Activated naive CD8-positive, alpha-beta T cell treated with anti-CD3 and anti-CD28 coated beads, Interleukin-2, amount 10 ng/mL, durations not matched to agents 7 days and 5 days (primary cell): ENCODE measurements around the gene KNSTRN. TPM values are rescaled to one million over a fixed set of nuclear protein-coding genes. Genes with fewer than 3 reads are reported as not detected.

Source experiments
- ATAC-seq: fragments of 150-1000 bp; cut with Tn5 transposase; one replicate; pipeline ENCODE4 v1.10.0; 2021; ENCODE audit warnings: low read depth, moderate library complexity
- POLR2A ChIA-PET: fragments of 350-600 bp; sonication (Branson Sonifier 250); formaldehyde crosslinking; loops from one replicate; lab custom pipeline; 2021; ENCODE audit warnings: antibody characterized with exemption; lab: Charles Lee
- DNase-seq: peaks from one replicate; pipeline ENCODE4 v3.0.0; 2021
- H3K27ac Mint-ChIP-seq: one replicate; pipeline ENCODE4 v1.8.0; 2022; ENCODE audit warnings: mild to moderate bottlenecking, mixed read lengths
- H3K27me3 Mint-ChIP-seq: one replicate; pipeline ENCODE4 v1.8.0; 2022; ENCODE audit warnings: mild to moderate bottlenecking, moderate library complexity, mixed read lengths
- H3K36me3 Mint-ChIP-seq: one replicate; pipeline ENCODE4 v1.8.0; 2021; ENCODE audit warnings: mild to moderate bottlenecking, mixed read lengths
- H3K4me1 Mint-ChIP-seq: one replicate; pipeline ENCODE4 v1.8.0; 2021; ENCODE audit warnings: mixed read lengths
- H3K4me3 Mint-ChIP-seq: one replicate; pipeline ENCODE4 v1.8.0; 2022; ENCODE audit warnings: mild to moderate bottlenecking, moderate library complexity, mixed read lengths
- H3K9me3 Mint-ChIP-seq: one replicate; pipeline ENCODE4 v1.8.0; 2021; ENCODE audit warnings: mixed read lengths
- total RNA-seq, 2 experiments: library from RNA; stranded (reverse); gene quantifications; one replicate each; pipeline ENCODE4 v1.2.3, GENCODE V29; 2021

KNSTRN gene
- total RNA-seq, 2 experiments from 2014 or later: 47.0 to 49.5 TPM

DNA sequence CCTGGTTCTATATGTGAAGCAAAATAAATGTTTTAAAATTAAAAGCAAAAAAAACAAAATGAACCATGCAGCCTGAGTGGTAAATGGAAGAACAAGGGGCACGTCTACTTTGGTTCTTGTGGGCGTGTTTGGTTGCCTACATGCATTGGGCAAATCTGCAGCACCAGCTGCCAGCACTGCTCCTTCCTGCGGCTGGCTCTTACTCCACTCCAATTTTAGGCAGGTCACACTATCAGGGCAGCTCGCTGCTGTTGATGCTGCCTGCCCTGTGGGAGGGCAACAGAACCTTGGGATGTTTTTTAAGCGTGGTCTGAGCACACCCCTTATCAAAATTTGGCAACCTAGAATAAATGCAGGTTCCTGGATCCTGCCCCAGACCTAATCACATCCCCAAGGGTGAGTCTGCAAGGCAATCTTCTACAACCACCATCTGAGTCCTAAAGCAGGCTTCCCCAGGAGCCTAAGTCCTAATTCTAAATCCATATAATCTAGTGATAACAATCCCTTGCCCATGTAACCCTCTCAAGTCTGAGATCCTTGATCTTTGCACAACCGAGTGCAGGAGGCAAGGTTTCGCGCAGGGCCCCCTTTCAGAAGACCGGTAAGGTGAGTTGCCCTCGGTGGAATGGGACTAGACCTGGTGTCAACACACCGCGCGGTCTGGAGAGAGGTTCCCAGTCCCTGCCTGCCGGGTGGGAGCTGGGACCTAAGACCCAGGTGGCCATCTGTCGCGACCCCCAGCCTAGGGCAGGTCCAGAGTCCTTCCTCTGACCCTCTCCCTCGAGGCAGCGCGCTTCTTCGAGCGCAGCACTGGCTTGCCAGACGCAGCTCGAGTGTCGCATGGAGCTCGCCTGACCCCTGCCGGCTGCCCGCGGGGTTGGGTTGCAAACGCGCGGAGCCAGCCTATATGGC lies 39.0 kb downstream of the KNSTRN start:
- Mint-ChIP-seq H3K9me3 (no peaks in the 10 kb centered on the region), H3K27ac (no peak overlapping the region), H3K4me3 (peak overlapping the region; percentile 10), H3K27me3 (no peaks in the 10 kb centered on the region), H3K4me1 (peaks cover 4% of the 10 kb centered on the region), H3K36me3 (peaks cover 2% of the 10 kb centered on the region)
- ATAC-seq (peak; percentile 97), DNase-seq (peak; percentile 91)
- POLR2A ChIA-PET: interaction anchor here (0.7 to 4.0 kb wide), 5 partner anchors 16 to 138 kb away, joined by 3 to 22 read pairs (median 4); partner anchors contain the start of genes ANKRD63 and IVD

DNA sequence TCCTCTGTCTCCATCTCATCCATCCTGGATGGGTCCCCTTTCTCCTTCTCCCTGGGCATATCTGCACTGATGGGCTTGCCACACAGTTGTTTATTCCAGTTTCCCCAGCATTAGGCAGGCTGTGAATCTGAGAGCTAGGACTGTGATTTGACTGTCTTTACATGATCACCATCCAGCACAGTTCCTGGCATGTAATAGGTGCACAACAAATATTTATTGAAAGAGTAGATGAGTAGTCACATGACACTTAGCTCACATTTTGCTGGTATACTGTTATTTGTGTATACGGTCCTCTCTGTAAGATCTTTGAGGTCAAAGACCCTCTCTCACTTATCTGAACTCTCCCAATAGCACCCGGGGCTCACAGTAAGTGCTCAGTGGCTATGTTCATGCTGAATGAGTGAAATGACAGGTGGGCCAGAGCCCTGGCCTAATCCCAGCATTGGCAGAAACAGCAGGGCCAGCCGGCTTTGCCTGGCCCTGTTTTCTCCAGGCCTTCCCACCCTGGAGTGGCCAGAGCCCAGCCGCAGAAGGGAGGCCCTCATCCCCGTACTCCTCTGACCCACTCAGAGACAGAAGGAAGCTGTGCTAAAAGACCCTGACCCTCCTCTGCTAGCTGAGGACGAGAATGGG lies 42.1 kb downstream of the KNSTRN start:
- DNase-seq (no peak), ATAC-seq (no peak)
- peaks cover 4% of the 10 kb centered on the region for H3K4me1 Mint-ChIP-seq
- peaks cover 1% of the 10 kb centered on the region for H3K36me3 Mint-ChIP-seq
- H3K27ac Mint-ChIP-seq: no peak overlapping the region
- POLR2A ChIA-PET: no interaction called here
- H3K27me3 Mint-ChIP-seq: no peaks in the 10 kb centered on the region
- no peak overlapping the region for H3K4me3 Mint-ChIP-seq
- no peaks in the 10 kb centered on the region for H3K9me3 Mint-ChIP-seq

DNA sequence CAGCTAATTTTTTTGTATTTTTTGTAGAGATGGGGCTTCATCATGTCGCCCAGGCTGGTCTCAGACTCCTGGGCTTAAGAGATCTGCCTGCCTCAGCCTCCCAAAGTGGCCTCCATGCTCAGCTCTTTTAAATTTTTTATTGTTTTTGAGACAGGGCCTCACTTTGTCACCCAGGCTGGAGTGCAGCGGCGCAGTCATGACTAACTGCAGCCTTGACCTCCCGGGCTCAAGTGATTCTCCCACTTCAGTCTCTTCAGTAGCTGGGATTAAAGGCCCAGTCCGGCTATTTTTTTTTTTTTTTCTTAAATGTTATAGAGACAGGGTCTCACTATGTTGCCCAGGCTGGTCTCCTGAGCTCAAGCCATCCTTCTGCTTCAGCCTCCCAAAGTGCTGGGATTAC lies 43.2 kb downstream of the KNSTRN start:
- Mint-ChIP-seq H3K27me3 (no peaks in the 10 kb centered on the region), H3K36me3 (peaks cover 1% of the 10 kb centered on the region), H3K4me1 (peaks cover 4% of the 10 kb centered on the region), H3K9me3 (no peaks in the 10 kb centered on the region), H3K27ac (no peak overlapping the region), H3K4me3 (no peak overlapping the region)
- no peak for DNase-seq
- POLR2A ChIA-PET: interaction anchor here (0.6 kb wide), 1 partner anchor 81 kb away, joined by 3 read pairs; no protein-coding TSS in a partner anchor
- ATAC-seq: no peak

DNA sequence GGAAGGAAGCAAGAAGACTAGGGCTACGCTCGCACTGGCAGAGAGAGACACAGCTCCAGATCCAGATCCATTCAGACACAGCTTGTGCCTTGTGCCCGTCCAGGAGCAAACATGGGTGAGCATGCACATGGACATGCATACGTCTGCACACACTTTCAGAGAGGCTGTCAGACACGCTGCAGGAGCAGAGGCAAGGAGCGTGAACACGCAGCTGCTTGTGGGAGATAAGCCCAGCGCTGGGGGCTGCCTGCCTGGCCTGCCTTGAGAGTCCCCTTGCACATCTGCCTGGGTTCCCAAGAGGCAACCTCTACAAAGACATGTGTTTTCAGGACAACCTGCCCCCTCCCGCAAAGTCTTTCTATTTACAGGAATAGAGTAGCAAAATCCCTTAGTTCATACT lies 44.7 kb downstream of the KNSTRN start:
- POLR2A ChIA-PET: no interaction called here
- Mint-ChIP-seq H3K36me3 (peaks cover 1% of the 10 kb centered on the region), H3K9me3 (no peaks in the 10 kb centered on the region), H3K27ac (no peak overlapping the region), H3K4me3 (no peak overlapping the region), H3K27me3 (no peaks in the 10 kb centered on the region), H3K4me1 (no peaks in the 10 kb centered on the region)
- DNase-seq (no peak), ATAC-seq (no peak)

DNA sequence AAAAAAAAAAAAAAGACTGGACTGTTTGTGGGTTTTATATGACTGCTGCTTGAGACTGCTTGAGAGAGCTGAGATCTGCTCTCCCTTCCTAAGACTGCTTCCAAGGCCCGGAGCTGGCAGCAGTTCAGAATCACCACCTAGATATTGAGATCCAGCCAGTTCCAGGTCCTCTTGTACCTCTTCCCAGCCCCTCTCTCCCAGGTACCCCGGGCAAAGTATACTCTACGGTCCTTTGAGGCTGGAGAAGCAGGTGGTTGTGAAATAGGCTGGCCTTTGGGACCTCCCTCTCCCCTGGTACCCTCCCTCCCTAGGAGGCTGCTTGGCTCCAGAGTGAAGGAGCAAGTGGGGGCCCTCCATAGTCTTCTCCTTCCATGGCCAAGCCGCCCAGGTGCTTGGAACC lies 45.7 kb downstream of the KNSTRN start:
- peaks cover 1% of the 10 kb centered on the region for H3K36me3 Mint-ChIP-seq
- no peak for ATAC-seq
- POLR2A ChIA-PET: no interaction called here

DNA sequence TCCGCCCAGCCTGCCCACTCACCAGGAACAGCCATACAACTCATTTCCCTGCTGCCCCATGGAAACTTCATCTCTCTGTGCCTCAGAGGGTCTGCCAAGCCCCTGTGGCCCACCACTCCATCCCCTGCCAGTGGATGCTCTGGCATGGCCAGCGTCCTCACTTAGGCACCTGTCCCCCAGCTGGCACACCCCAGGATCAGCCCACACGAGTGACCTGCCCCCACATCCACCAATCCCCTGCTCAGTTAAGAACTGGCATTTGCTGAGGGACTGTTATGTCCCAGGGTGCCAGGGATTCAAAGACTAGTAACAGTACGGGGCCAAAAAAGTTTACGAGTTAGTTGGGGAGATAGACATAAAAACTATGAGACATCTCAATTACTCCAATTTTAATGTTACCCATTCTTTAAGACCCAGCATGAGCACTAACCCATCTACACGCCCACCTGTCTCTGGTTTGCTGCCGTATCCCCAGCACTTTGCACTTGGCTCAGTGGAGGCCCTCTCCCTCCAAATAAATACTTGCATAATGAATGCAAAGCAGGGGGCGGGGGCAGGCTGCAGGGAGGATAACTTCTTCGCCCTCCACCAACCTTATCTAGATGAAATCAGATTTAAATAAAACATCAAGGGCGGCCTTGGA lies 46.7 kb downstream of the KNSTRN start:
- peaks cover 1% of the 10 kb centered on the region for H3K36me3 Mint-ChIP-seq
- H3K27me3 Mint-ChIP-seq: no peaks in the 10 kb centered on the region
- ATAC-seq (no peak), DNase-seq (no peak)
- no peaks in the 10 kb centered on the region for H3K9me3 Mint-ChIP-seq
- H3K4me3 Mint-ChIP-seq: no peak overlapping the region
- POLR2A ChIA-PET: interaction anchor here (0.7 kb wide), 1 partner anchor 74 kb away, joined by 3 read pairs; no protein-coding TSS in a partner anchor
- H3K27ac Mint-ChIP-seq: no peak overlapping the region
- H3K4me1 Mint-ChIP-seq: no peaks in the 10 kb centered on the region

More for the DNA sequence above, 45.7 kb downstream of the KNSTRN start:
- Mint-ChIP-seq H3K9me3 (no peaks in the 10 kb centered on the region), H3K4me1 (no peaks in the 10 kb centered on the region), H3K27me3 (no peaks in the 10 kb centered on the region), H3K27ac (no peak overlapping the region), H3K4me3 (no peak overlapping the region)
- no peak for DNase-seq

DNA sequence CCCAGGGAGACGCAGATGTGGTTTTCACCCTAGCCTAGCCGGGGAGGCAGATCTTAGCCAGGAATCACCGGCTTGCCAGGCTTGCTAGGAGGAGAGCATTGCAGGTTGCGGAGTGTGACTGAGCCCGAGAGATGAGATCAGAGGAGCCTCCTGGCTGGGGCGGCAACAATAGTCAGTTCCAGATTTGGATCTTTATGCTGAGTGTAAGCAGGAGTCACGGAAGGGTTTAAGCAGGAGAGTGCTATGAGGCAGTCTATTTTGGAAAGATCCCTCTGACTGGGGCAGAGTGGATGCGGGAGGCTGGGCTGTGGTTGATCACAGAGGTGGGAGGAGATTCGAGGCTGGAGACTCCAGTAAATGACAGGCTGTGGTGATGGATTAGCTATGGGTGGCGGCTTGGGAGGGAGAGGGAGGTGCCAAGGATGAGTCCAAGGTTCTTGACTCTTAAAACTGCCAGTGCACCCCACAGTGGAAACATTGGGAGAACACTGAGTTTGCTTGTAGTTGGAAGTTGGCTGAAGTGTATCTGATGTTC lies 47.8 kb downstream of the KNSTRN start:
- H3K27me3 Mint-ChIP-seq: peaks cover 8% of the 10 kb centered on the region
- H3K27ac Mint-ChIP-seq: no peak overlapping the region
- DNase-seq (no peak), ATAC-seq (no peak)
- POLR2A ChIA-PET: interaction anchor here (0.7 kb wide), 1 partner anchor 1569 kb away, joined by 3 read pairs; no protein-coding TSS in a partner anchor
- peaks cover 1% of the 10 kb centered on the region for H3K36me3 Mint-ChIP-seq
- no peaks in the 10 kb centered on the region for H3K9me3 Mint-ChIP-seq
- no peak overlapping the region for H3K4me3 Mint-ChIP-seq
- H3K4me1 Mint-ChIP-seq: peaks cover under 1% of the 10 kb centered on the region

DNA sequence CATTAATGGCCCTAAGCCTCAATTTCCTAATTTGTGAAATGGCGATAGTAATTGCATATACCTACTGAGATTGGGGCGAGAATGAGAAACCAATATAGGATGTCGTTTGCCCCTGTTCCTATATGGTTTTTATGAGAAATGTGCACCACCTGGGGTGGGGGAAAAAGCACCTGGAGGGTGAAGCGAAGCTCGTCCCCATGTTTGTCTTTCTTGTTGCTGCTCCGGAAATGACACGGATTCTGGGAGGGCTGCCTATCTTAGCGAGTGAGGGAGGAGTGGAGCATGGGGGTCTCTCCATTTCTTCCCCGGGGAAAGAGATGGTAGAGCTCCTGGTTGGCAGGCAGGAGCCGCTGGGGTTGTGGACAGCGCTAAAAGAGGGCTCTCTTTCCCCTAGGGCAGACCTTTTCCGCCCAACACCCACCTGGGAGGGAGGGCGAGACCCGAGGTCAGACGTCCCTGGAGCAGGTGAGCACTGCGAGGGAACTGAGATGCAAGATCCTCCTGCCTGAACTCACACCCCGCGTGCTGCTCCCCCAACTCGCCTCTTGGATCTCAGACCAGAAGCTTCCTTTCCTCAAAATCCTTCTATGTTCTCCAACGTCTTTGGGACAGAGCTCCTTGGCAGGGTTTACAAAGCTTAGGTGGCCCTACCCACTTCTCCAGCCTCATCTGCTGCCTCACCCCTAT lies 52.6 kb downstream of the KNSTRN start:
- Mint-ChIP-seq H3K4me1 (peaks cover 13% of the 10 kb centered on the region), H3K9me3 (no peaks in the 10 kb centered on the region), H3K4me3 (peak overlapping the region; percentile 41), H3K36me3 (no peaks in the 10 kb centered on the region), H3K27me3 (peaks cover 51% of the 10 kb centered on the region), H3K27ac (peak overlapping the region; percentile 32)
- DNase-seq: no peak
- no peak for ATAC-seq
- POLR2A ChIA-PET: interaction anchor here (1.3 kb wide), 1 partner anchor 29 kb away, joined by 4 read pairs; the partner anchor contains the start of gene IVD

DNA sequence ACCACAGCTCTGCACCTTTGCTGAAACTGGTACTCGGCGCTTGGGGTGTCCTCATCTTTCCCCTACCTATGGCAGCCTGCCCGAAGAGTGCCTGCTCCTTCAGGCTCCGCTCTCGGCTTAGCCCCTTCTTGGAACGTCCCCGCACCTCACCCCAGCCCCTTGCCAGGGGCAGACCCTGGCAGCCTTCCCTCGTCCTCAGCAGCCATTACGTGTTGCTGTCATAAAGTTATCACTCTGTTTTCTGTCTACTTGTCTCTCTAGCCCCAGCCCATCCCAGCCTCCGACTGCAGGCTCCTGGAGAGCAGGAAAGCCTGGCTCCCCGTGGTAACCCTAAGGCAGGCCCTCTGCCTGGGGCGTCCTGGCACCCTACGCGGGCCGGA lies 53.2 kb downstream of the KNSTRN start:
- H3K36me3 Mint-ChIP-seq: no peaks in the 10 kb centered on the region
- peaks cover 53% of the 10 kb centered on the region for H3K27me3 Mint-ChIP-seq
- POLR2A ChIA-PET: interaction anchor here (1.3 kb wide), 1 partner anchor 30 kb away, joined by 4 read pairs; the partner anchor contains the start of gene IVD
- H3K4me3 Mint-ChIP-seq: peak overlapping the region; percentile 41
- peak overlapping the region; percentile 32 for H3K27ac Mint-ChIP-seq
- peaks cover 14% of the 10 kb centered on the region for H3K4me1 Mint-ChIP-seq
- no peaks in the 10 kb centered on the region for H3K9me3 Mint-ChIP-seq
- ATAC-seq: no peak
- DNase-seq: no peak

DNA sequence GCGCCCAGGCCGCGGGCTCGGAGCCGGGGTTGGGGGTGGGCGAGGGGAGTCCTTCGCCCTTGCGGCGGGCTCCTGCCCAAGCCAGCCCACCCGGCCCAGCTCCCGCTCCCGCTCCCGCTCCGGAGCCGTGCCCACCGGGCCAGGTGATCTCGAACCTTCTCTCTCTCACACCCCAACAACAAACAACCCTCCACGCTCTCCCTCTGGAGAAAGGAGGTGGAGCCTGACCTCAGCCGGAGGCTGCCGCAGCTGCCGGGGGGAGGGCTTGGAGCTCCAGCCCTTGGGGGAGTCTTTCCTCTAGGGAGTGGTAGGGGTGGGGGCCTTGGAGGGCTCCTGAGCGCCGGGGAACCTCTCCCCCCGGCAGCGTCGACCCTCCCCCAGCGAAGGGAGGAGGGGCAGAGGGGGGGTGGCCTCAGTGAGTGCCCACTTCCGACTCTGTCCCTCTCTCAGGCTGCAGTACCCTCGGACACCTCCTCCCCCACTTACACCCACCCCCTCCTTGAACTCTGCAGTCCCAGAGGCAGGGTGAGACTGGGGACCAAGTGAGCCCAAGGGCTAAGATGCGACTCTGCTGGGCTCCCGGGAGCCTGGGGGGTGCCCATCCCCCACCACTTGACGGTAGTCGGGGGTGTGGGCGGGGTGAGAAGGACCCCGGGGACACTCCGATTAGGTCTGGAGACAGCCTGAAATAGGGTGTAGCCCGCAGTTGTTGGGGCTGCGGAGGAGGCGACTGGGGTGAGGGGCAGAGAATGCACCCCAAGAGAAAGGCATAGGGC lies 53.8 kb downstream of the KNSTRN start:
- DNase-seq: no peak
- no peak for ATAC-seq
- no peaks in the 10 kb centered on the region for H3K9me3 Mint-ChIP-seq
- H3K4me3 Mint-ChIP-seq: peak overlapping the region; percentile 75
- H3K4me1 Mint-ChIP-seq: peaks cover 14% of the 10 kb centered on the region
- H3K27ac Mint-ChIP-seq: no peak overlapping the region
- H3K27me3 Mint-ChIP-seq: peaks cover 53% of the 10 kb centered on the region
- POLR2A ChIA-PET: interaction anchor here (1.3 kb wide), 1 partner anchor 30 kb away, joined by 4 read pairs; the partner anchor contains the start of gene IVD
- H3K36me3 Mint-ChIP-seq: no peaks in the 10 kb centered on the region

DNA sequence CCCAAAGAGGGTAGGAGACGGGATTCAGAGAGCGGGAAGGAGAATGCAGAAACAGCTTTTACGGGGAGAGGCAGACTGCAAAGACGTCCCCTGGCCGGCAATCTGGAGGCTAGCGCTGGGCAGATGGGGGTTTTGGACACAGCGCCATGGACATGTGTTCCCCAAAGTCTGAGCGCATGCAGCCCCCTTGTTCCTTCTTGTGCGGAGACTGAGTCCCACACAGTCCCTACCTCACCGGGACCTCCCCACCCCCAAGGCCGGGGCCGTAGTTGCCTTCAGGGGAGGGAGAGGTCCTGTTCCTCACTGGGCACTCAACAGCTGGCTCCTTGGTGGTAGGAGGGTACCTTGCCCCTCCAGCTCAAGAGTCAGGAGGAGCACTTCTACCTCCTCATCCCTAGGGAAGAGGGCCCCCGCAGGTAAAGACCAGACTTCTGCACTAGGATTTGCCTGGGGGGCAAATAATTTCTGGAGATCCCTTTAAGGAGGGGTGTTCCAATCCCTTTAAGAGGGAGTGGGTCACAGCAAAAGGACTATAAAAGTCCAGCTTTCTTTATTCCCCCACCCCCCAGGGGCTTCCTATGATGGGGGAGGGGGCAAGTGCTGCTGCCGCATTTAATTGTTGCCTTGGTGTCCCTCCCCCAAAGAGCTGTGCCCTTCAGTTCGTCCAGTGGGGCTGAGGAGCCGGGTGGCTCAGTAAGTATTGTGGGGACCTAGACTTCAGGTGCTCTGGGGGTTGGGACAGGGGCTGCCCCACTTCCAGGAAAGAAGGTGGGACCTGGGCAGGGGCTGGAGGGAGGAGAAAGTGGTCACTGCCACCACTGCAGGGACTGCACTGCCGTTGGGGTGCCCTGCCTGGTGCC lies 54.6 kb downstream of the KNSTRN start:
- ATAC-seq (no peak), DNase-seq (no peak)
- Mint-ChIP-seq H3K4me1 (peaks cover 14% of the 10 kb centered on the region), H3K27ac (no peak overlapping the region), H3K4me3 (no peak overlapping the region), H3K9me3 (no peaks in the 10 kb centered on the region), H3K36me3 (no peaks in the 10 kb centered on the region), H3K27me3 (peaks cover 53% of the 10 kb centered on the region)
- POLR2A ChIA-PET: no interaction called here
